H1 (cell line): ENCODE measurements around the gene TMEM63C. TPM values are rescaled to one million over a fixed set of nuclear protein-coding genes. Genes with fewer than 3 reads are reported as not detected.

ENCODE experiments used
- CTCF ChIA-PET: fragments of 300-600 bp; sonication (Branson Sonifier 250); formaldehyde crosslinking; loops from one replicate; lab custom pipeline; 2021; ENCODE audit not compliant: partially characterized antibody; lab: Charles Lee
- POLR2A ChIA-PET: fragments of 300-600 bp; sonication (Branson Sonifier 250); formaldehyde crosslinking; loops from one replicate; lab custom pipeline; 2021; ENCODE audit warnings: inconsistent platforms; ENCODE audit not compliant: partially characterized antibody; lab: Charles Lee
- DNase-seq, 2 experiments: peaks; one replicate each; pipeline versions ENCODE4 v3.0.0 to v3.0.0-alpha.2; 2010 to 2022; ENCODE audit warnings: low spot score in 2 of 2, low read depth in 1 of 2, mixed read lengths in 1 of 2
- FAIRE-seq: peaks from 2 replicates; lab custom pipeline; 2011; peaks lifted over from hg19 to GRCh38; lab: Jason Lieb, UNC
- H2AFZ ChIP-seq: 2 replicates; pipeline ENCODE4 v1.8.1; 2012; ENCODE audit warnings: low read length, inconsistent platforms
- H2AK5ac ChIP-seq: 2 replicates; pipeline ENCODE4 v1.6.1; 2013; ENCODE audit warnings: low read depth, low read length
- H2BK120ac ChIP-seq: replicated peaks from 2 replicates; pipeline ENCODE3; 2013; ENCODE audit warnings: low read depth, low read length, inconsistent platforms
- H2BK12ac ChIP-seq: 2 replicates; pipeline ENCODE4 v1.6.1; 2013; ENCODE audit warnings: low read depth, low read length
- H2BK15ac ChIP-seq: 2 replicates; pipeline ENCODE4 v1.6.1; 2013; ENCODE audit warnings: low read length
- H2BK20ac ChIP-seq: 2 replicates; pipeline ENCODE4 v1.6.1; 2013; ENCODE audit warnings: low read length
- H2BK5ac ChIP-seq: 2 replicates; pipeline ENCODE4 v1.6.1; 2013; ENCODE audit warnings: low read depth, low read length
- H3K14ac ChIP-seq: 2 replicates; pipeline ENCODE4 v1.6.1; 2013; ENCODE audit warnings: inconsistent platforms; ENCODE audit not compliant: insufficient read length
- H3K18ac ChIP-seq: 2 replicates; pipeline ENCODE4 v1.6.1; 2013; ENCODE audit warnings: low read length; ENCODE audit errors: extremely low read depth
- H3K23ac ChIP-seq: 2 replicates; pipeline ENCODE4 v1.6.1; 2013; ENCODE audit warnings: inconsistent platforms; ENCODE audit not compliant: insufficient read length
- H3K23me2 ChIP-seq: 2 replicates; pipeline ENCODE4 v1.6.1; 2013; ENCODE audit warnings: low read depth, low read length
- H3K27ac ChIP-seq: 2 replicates; pipeline ENCODE4 v1.6.1; 2011; ENCODE audit warnings: low read depth, low read length, inconsistent platforms
- H3K27me3 ChIP-seq, 4 experiments: replicated peaks in 1 of 4; 1 replicate in 1 of 4; 2 replicates in 3 of 4; pipeline versions ENCODE4 v1.6.1 to v1.8.1; 2011 to 2013; ENCODE audit warnings: low read length in 3 of 4, mild to moderate bottlenecking in 3 of 4, inconsistent platforms in 2 of 4, mixed read lengths in 2 of 4, moderate library complexity in 1 of 4; ENCODE audit not compliant: control insufficient read depth in 3 of 4, insufficient read depth in 3 of 4; ENCODE audit errors: extremely low read depth in 1 of 4
- H3K36me3 ChIP-seq, 4 experiments: 2 replicates each; pipeline versions ENCODE4 v1.6.1 to v1.8.1; 2011 to 2013; ENCODE audit warnings: mild to moderate bottlenecking in 4 of 4, low read length in 3 of 4, moderate library complexity in 2 of 4, control low read depth in 1 of 4, inconsistent platforms in 1 of 4; ENCODE audit not compliant: insufficient read depth in 4 of 4, control insufficient read depth in 2 of 4
- H3K4ac ChIP-seq: replicated peaks from 2 replicates; pipeline ENCODE3; 2013; ENCODE audit warnings: low read length, low read depth, mixed read lengths, inconsistent platforms; ENCODE audit not compliant: insufficient read length
- H3K4me1 ChIP-seq, 4 experiments: replicated peaks in 1 of 4; 1 replicate in 1 of 4; 2 replicates in 3 of 4; pipeline versions ENCODE4 v1.6.1 to v1.8.1; 2011 to 2013; ENCODE audit warnings: low read length in 3 of 4, inconsistent platforms in 2 of 4, mixed read lengths in 1 of 4; ENCODE audit not compliant: insufficient read depth in 4 of 4, control insufficient read depth in 3 of 4
- H3K4me2 ChIP-seq, 2 experiments: 2 replicates each; pipeline versions ENCODE4 v1.6.1 to v1.8.1; 2011 to 2013; ENCODE audit warnings: low read depth in 2 of 2, low read length in 2 of 2, control low read depth in 1 of 2, inconsistent platforms in 1 of 2, mild to moderate bottlenecking in 1 of 2; ENCODE audit not compliant: insufficient read depth in 1 of 2
- H3K4me3 ChIP-seq, 4 experiments: fragments of 200-600, 300-600 bp in 1 of 4; sonication (generic), shearing (Covaris generic), sonication (Bioruptor Twin) in 1 of 4; 2 replicates each; pipeline versions ENCODE4 v1.5.1 to v1.8.1; 2011 to 2016; ENCODE audit warnings: low read length in 4 of 4, low read depth in 3 of 4, control low read depth in 2 of 4, inconsistent platforms in 2 of 4, mild to moderate bottlenecking in 2 of 4, mixed read lengths in 1 of 4, moderate library complexity in 1 of 4; ENCODE audit not compliant: insufficient read depth in 2 of 4; ENCODE audit errors: extremely low read depth in 1 of 4
- H3K56ac ChIP-seq: replicated peaks from 2 replicates; pipeline ENCODE3; 2013; ENCODE audit warnings: low read depth, mild to moderate bottlenecking, mixed read lengths, low read length, inconsistent platforms; ENCODE audit not compliant: insufficient read length
- H3K79me1 ChIP-seq: 2 replicates; pipeline ENCODE4 v1.6.1; 2013; ENCODE audit warnings: low read depth, low read length, control low read depth
- H3K79me2 ChIP-seq, 2 experiments: 2 replicates each; pipeline versions ENCODE4 v1.6.1 to v1.8.1; 2012 to 2013; ENCODE audit warnings: low read length in 2 of 2, mild to moderate bottlenecking in 2 of 2, inconsistent platforms in 1 of 2; ENCODE audit not compliant: insufficient read depth in 2 of 2, control insufficient read depth in 1 of 2
- H3K9ac ChIP-seq, 4 experiments: replicated peaks in 1 of 4; 1 replicate in 1 of 4; 2 replicates in 3 of 4; pipeline versions ENCODE4 v1.6.1 to v1.8.1; 2011 to 2013; ENCODE audit warnings: low read depth in 3 of 4, low read length in 3 of 4, control low read depth in 2 of 4, mild to moderate bottlenecking in 2 of 4, moderate library complexity in 2 of 4, inconsistent platforms in 1 of 4; ENCODE audit errors: extremely low read depth in 1 of 4
- H3K9me3 ChIP-seq, 2 experiments: 2 replicates each; pipeline versions ENCODE4 v1.6.1 to v1.8.1; 2012 to 2013; ENCODE audit warnings: mild to moderate bottlenecking in 2 of 2, moderate library complexity in 2 of 2, control low read depth in 1 of 2, inconsistent platforms in 1 of 2, low read depth in 1 of 2, low read length in 1 of 2, mixed read lengths in 1 of 2; ENCODE audit not compliant: insufficient read depth in 2 of 2
- H4K20me1 ChIP-seq, 2 experiments: replicated peaks in 1 of 2; 2 replicates each; pipeline versions ENCODE3 to v1.8.1; 2011 to 2013; ENCODE audit warnings: inconsistent platforms in 2 of 2, low read length in 2 of 2, mild to moderate bottlenecking in 1 of 2; ENCODE audit not compliant: insufficient read depth in 2 of 2, control insufficient read depth in 1 of 2
- H4K5ac ChIP-seq: 2 replicates; pipeline ENCODE4 v1.6.1; 2013; ENCODE audit warnings: low read length, low read depth, mixed read lengths, inconsistent platforms; ENCODE audit not compliant: insufficient read length
- H4K8ac ChIP-seq: 2 replicates; pipeline ENCODE4 v1.8.0; 2013; ENCODE audit warnings: mild to moderate bottlenecking, moderate library complexity, low read length, inconsistent platforms; ENCODE audit not compliant: insufficient read depth; ENCODE audit errors: extremely low read depth
- H4K91ac ChIP-seq: replicated peaks from 2 replicates; pipeline ENCODE3; 2013; ENCODE audit warnings: low read length, mixed read lengths, inconsistent platforms; ENCODE audit not compliant: insufficient read length
- BRCA1 ChIP-seq: IDR thresholded peaks from 2 replicates; pipeline ENCODE4 v1.6.1; 2012; ENCODE audit warnings: low read depth, low read length, improper control_type of control experiment
- CBX5 ChIP-seq: fragments of 300-800, 300-1000 bp; sonication (generic); IDR thresholded peaks from 2 replicates; pipeline ENCODE4 v1.7.1; 2016; ENCODE audit warnings: antibody characterized with exemption, low read length, low read depth
- RBBP5 ChIP-seq: IDR thresholded peaks from 2 replicates; pipeline ENCODE4 v1.7.1; 2012; ENCODE audit warnings: low read depth, mild to moderate bottlenecking, inconsistent platforms, low read length, moderate library complexity, borderline replicate concordance
- RNF2 ChIP-seq: fragments of 200-900, 300-1000 bp; sonication (generic); IDR thresholded peaks from 2 replicates; pipeline ENCODE4 v1.7.1; 2016; ENCODE audit warnings: borderline replicate concordance, low read depth, mild to moderate bottlenecking, antibody characterized with exemption, low read length; ENCODE audit not compliant: poor library complexity, severe bottlenecking; ENCODE audit errors: missing control alignments
- WGBS, 2 experiments: shearing (Covaris generic) in 1 of 2; methylation state at CpG; one replicate each; pipeline versions ENCODE4 v1.1.6 to v1.1.7; 2013 to 2015; ENCODE audit warnings: low lambda C conversion rate in 2 of 2, mixed read lengths in 2 of 2, inconsistent platforms in 1 of 2, low coverage in 1 of 2, missing lambda C conversion rate in 1 of 2; ENCODE audit not compliant: insufficient replicate concordance in 2 of 2, insufficient coverage in 1 of 2, insufficient read length in 1 of 2; ENCODE audit errors: extremely low coverage in 1 of 2, missing lambda C conversion rate in 1 of 2; 5-methylcytosine and 5-hydroxymethylcytosine counted together
- polyA plus RNA-seq, 7 experiments: library from polyadenylated mRNA; depleted of rRNA in 3 of 7; stranded (reverse) in 5 of 7; unstranded in 2 of 7; fragments of >200 nt in 5 of 7; fragments of 200-250 nt in 2 of 7; gene quantifications; 1 replicate in 5 of 7; 2 replicates in 1 of 7; 4 replicates in 1 of 7; pipeline versions ENCODE4 v1.2.1 to v1.2.3, GENCODE V29; 2011 to 2013; ENCODE audit warnings: missing spikeins in 2 of 7, mixed read lengths in 2 of 7
- total RNA-seq: library from RNA; stranded (reverse); fragmentation: NEBNext Ultra II Directional; extraction: Animal tissue kit (Norgen Biotek cat#: 25700); gene quantifications from 2 replicates; pipeline ENCODE4 v1.2.1, GENCODE V29; 2021
- TF ChIP-seq, protein P1 (sequence below), 3 experiments: IDR thresholded peaks; 1 replicate in 2 of 3; 2 replicates in 1 of 3; pipeline versions ENCODE4 v1.5.1 to v1.6.1; 2011; ENCODE audit warnings: low read length in 3 of 3, mild to moderate bottlenecking in 3 of 3, inconsistent platforms in 2 of 3, low read depth in 1 of 3, moderate library complexity in 1 of 3; ENCODE audit not compliant: insufficient read depth in 1 of 3; ENCODE audit errors: control extremely low read depth in 1 of 3

TMEM63C gene
- total and polyA plus RNA-seq, 2 of the 8 experiments (the other 6 are each of a cell fraction or from before 2014, with no cell fraction given), result 3.0 to 7.6 TPM

DNA sequence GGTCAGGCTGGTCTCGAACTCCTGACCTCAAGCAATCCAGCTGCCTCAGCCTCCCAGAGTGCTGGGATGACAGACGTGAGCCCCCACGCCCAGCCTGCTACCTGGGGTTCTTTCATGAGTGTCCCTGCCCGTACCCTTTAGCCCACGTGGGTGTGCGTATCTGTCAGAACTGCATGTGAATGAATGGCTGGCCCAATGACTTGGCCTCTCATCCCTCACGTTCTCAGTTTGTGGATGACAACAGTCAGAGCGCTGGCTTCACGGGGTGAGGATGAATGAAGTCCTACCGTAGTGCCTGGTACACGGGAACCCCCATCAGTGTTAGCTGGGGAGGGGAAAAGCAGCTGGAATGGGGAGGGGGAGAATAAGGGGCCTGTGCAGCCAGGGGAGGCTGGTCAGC lies 23.9 kb upstream of the TMEM63C start:
- H3K79me1 ChIP-seq, result no peaks in the 10 kb centered on the region
- H2BK120ac ChIP-seq, result no peak overlapping the region
- H4K91ac ChIP-seq, result peak overlapping the region; percentile 99
- no peak overlapping the region for H3K18ac ChIP-seq
- H3K14ac ChIP-seq, result no peak overlapping the region
- H3K79me2 ChIP-seq, result no peaks in the 10 kb centered on the region
- no peak overlapping the region for H2AK5ac ChIP-seq
- H3K56ac ChIP-seq, result no peak overlapping the region
- H2AFZ ChIP-seq, result 0 out of 2 replicates have a peak overlapping the region, but pooled peaks have one; percentile 14
- TF ChIP-seq, protein P1, sequence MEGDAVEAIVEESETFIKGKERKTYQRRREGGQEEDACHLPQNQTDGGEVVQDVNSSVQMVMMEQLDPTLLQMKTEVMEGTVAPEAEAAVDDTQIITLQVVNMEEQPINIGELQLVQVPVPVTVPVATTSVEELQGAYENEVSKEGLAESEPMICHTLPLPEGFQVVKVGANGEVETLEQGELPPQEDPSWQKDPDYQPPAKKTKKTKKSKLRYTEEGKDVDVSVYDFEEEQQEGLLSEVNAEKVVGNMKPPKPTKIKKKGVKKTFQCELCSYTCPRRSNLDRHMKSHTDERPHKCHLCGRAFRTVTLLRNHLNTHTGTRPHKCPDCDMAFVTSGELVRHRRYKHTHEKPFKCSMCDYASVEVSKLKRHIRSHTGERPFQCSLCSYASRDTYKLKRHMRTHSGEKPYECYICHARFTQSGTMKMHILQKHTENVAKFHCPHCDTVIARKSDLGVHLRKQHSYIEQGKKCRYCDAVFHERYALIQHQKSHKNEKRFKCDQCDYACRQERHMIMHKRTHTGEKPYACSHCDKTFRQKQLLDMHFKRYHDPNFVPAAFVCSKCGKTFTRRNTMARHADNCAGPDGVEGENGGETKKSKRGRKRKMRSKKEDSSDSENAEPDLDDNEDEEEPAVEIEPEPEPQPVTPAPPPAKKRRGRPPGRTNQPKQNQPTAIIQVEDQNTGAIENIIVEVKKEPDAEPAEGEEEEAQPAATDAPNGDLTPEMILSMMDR (IDR thresholded peaks at IDR 0.05; ENCODE audit: control extremely low read depth in 1 of 3, insufficient read depth in 1 of 3, low read depth in 1 of 3, low read length in 3 of 3), result no peak
- TF ChIP-seq BRCA1, result no peak
- TF ChIP-seq CBX5, result no peak
- TF ChIP-seq RNF2, result no peak
- TF ChIP-seq RBBP5, result no peak
- H2BK12ac ChIP-seq, result peak overlapping the region; percentile 100; the same call in 1 of the 2 replicates
- 65% methylated on average over 11 of the region's 11 CpGs; no CpG with 5 or more reads in 1 of the 2 experiments for WGBS, 2 experiments
- H3K9me3 ChIP-seq, result no peaks in the 10 kb centered on the region
- H4K20me1 ChIP-seq, result peaks cover 0 to 2% of the 10 kb centered on the region in 2 experiments
- peaks cover 3 to 30% (median 14%) of the 10 kb centered on the region in 4 experiments for H3K4me1 ChIP-seq
- FAIRE-seq (no peak), DNase-seq (no peak)
- ChIA-PET POLR2A (interaction anchor here (0.6 to 1.7 kb wide), 2 partner anchors 17 to 56 kb away, joined by 3 to 4 read pairs; no protein-coding TSS in a partner anchor), CTCF (interaction anchor here (0.8 to 52.5 kb wide), 8 partner anchors 12 to 134 kb away, joined by 3 to 1490 read pairs (median 4); partner anchors contain the start of genes CIPC and ZDHHC22)
- peak overlapping the region in 1 of 4 experiments; percentile 29; a peak in 1 of 8 replicates for H3K4me3 ChIP-seq
- no peak overlapping the region for H2BK20ac ChIP-seq
- H3K4me2 ChIP-seq, result peak overlapping the region; percentile 68 to 99
- H4K5ac ChIP-seq, result no peak overlapping the region
- H3K23ac ChIP-seq, result peak overlapping the region; percentile 27
- H2BK5ac ChIP-seq, result peak overlapping the region; percentile 96; the same call in 1 of the 2 replicates
- peak overlapping the region; percentile 86; the same call in 1 of the 2 replicates for H4K8ac ChIP-seq
- H3K27ac ChIP-seq, result no peak overlapping the region
- no peaks in the 10 kb centered on the region; a peak in 1 of 7 replicates for H3K27me3 ChIP-seq
- H2BK15ac ChIP-seq, result peak overlapping the region; percentile 96; the same call in 1 of the 2 replicates
- peak overlapping the region; percentile 9 for H3K4ac ChIP-seq
- no peaks in the 10 kb centered on the region for H3K36me3 ChIP-seq
- no peak overlapping the region for H3K9ac ChIP-seq
- peaks cover 4% of the 10 kb centered on the region for H3K23me2 ChIP-seq
